Stimulated activated naive CD8-positive, alpha-beta T cell treated with anti-CD3 and anti-CD28 coated beads, Interleukin-15, amount 100 ng/mL, for 72 hours (primary cell): ENCODE results near the gene WHRN.
A peak's percentile ranks its signal among the peaks of the same experiment; 100 is the strongest.

Experiments used
- ATAC-seq: fragments of 150-1000 bp; cut with Tn5 transposase; 2 replicates; pipeline ENCODE4 v1.10.0; 2021; ENCODE audit warnings: mild to moderate bottlenecking, moderate library complexity
- DNase-seq, 2 donors: peaks; one replicate each; pipeline ENCODE4 v3.0.0; 2021 to 2022
- H3K27ac Mint-ChIP-seq, 2 donors: one replicate each; pipeline ENCODE4 v1.8.0; 2022; ENCODE audit warnings: mild to moderate bottlenecking in 2 of 2, mixed read lengths in 2 of 2, moderate library complexity in 2 of 2
- H3K27me3 Mint-ChIP-seq: one replicate; pipeline ENCODE4 v1.8.0; 2022; ENCODE audit warnings: mixed read lengths
- H3K4me1 Mint-ChIP-seq: one replicate; pipeline ENCODE4 v1.8.0; 2022; ENCODE audit warnings: mild to moderate bottlenecking, mixed read lengths
- H3K4me3 Mint-ChIP-seq, 2 donors: one replicate each; pipeline ENCODE4 v1.8.0; 2022; ENCODE audit warnings: mild to moderate bottlenecking in 2 of 2, mixed read lengths in 2 of 2, moderate library complexity in 1 of 2
- H3K9me3 Mint-ChIP-seq, 2 donors: one replicate each; pipeline ENCODE4 v1.8.0; 2022; ENCODE audit warnings: mixed read lengths in 2 of 2

The WHRN gene

DNA sequence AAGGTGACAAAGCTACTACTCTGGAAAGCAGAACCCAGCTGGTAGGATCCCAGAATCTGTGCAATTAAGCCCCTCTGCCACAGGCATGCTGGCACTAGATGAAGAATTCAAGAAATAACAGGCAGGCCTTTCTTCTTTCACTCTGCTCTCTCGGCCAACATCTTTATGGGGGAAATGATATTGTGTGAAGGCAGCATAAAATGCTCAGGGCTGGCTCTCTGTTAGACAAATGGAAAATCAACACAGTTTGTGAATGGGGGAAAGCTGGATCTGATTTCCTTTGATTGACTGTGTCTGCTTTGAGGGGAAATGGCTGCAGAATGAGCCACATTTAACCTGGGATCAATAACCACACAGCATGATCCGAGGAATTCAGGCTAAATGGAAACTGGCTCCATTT is 88.4 kb downstream of the WHRN start:
- ATAC-seq, result no peak
- Mint-ChIP-seq H3K27me3 (no peaks in the 10 kb centered on the region), H3K4me3 (no peak overlapping the region), H3K4me1 (no peaks in the 10 kb centered on the region), H3K27ac (peak overlapping the region in 1 of 2 donors; percentile 76), H3K9me3 (no peaks in the 10 kb centered on the region)
- no peak for DNase-seq

DNA sequence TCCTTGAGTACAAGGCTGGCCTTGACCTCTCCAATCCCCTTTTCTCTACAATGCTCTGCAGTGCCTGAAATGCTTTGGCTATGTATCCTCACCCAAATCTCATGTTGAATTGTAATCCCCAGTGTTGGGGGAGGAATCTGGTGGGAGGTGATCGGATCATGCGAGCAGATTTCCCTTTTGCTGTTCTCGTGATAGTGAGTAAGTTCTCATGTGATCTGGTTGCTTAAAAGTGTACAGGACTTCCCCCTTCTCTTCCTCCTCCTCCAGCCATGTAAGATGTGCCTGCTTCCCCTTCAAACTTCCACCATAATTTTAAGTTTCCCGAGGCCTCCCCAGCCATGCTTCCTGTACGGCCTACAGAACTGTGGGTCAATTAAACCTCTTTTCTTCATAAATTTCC is 89.0 kb downstream of the WHRN start:
- Mint-ChIP-seq H3K27me3 (no peaks in the 10 kb centered on the region), H3K4me3 (no peak overlapping the region), H3K4me1 (no peaks in the 10 kb centered on the region), H3K27ac (peak overlapping the region in 1 of 2 donors; percentile 61), H3K9me3 (no peaks in the 10 kb centered on the region)
- DNase-seq (no peak), ATAC-seq (no peak)

- ATAC-seq, result no peak
- Mint-ChIP-seq H3K27me3 (no peaks in the 10 kb centered on the region), H3K27ac (peak overlapping the region in 1 of 2 donors; percentile 13), H3K9me3 (no peaks in the 10 kb centered on the region), H3K4me3 (no peak overlapping the region), H3K4me1 (peaks cover 6% of the 10 kb centered on the region)
- no peak for DNase-seq
Measured at GRCh38 chr9:114414346-114414745, 90.9 kb downstream of the WHRN start.

- no peak for DNase-seq
- ATAC-seq, result no peak
- H3K27ac Mint-ChIP-seq, result no peak overlapping the region
- H3K4me3 Mint-ChIP-seq, result no peak overlapping the region
- peaks cover 11% of the 10 kb centered on the region for H3K4me1 Mint-ChIP-seq
- no peaks in the 10 kb centered on the region for H3K9me3 Mint-ChIP-seq
- no peaks in the 10 kb centered on the region for H3K27me3 Mint-ChIP-seq
Measured at GRCh38 chr9:114413861-114414301, 91.4 kb downstream of the WHRN start.

GRCh38 chr9:114412048-114412683 is 93.1 kb downstream of the WHRN start:
- no peaks in the 10 kb centered on the region for H3K27me3 Mint-ChIP-seq
- DNase-seq (no peak), ATAC-seq (no peak)
- H3K4me3 Mint-ChIP-seq, result no peak overlapping the region
- peaks cover 11% of the 10 kb centered on the region for H3K4me1 Mint-ChIP-seq
- H3K9me3 Mint-ChIP-seq, result no peaks in the 10 kb centered on the region
- no peak overlapping the region for H3K27ac Mint-ChIP-seq

DNA sequence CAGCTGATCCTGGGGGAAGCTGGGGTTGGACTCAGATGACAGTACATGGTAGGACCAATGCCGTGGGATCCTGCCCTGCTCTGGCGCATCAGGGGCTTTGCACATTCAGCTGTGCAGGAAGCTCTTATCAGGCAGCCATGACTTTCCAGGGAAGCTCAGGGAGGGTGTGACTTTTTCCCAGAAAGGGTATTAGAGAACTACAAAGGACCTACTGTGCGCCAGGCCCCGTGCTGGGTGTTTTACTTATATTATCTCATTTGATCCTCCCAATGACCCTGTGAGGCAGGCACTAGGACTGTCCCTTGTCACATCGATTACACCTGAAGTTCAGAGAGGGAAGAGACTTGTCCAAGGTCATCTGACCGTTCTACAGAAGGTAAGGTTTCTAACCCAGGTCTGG is 93.8 kb downstream of the WHRN start:
- Mint-ChIP-seq H3K4me1 (peaks cover 11% of the 10 kb centered on the region), H3K27ac (peak overlapping the region in 1 of 2 donors; percentile 2), H3K4me3 (no peak overlapping the region), H3K9me3 (no peaks in the 10 kb centered on the region), H3K27me3 (no peaks in the 10 kb centered on the region)
- DNase-seq (no peak), ATAC-seq (no peak)

- DNase-seq (no peak), ATAC-seq (no peak)
- Mint-ChIP-seq H3K27me3 (no peaks in the 10 kb centered on the region), H3K4me3 (no peak overlapping the region), H3K27ac (no peak overlapping the region), H3K4me1 (peaks cover 11% of the 10 kb centered on the region), H3K9me3 (no peaks in the 10 kb centered on the region)
Measured at GRCh38 chr9:114410910-114411309, 94.4 kb downstream of the WHRN start.

DNA sequence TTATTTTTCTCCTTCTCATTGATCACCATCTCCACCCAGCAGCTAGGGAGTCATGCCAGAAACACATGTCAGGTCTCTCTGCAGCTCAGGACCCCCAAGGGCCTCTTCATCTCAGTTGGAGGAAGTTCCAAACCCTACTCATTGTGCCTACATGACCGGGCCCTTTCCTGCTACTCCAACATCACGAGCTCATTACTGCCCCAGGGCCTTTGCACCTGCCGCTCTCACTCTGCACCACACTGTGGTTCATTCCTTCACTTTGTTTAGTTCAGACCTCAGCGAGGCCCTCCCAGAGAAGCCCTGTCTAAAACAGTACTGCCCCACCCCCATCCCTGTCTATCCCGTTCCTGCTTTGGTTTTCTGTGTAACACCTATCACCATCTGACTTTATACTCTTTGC is 95.4 kb downstream of the WHRN start:
- H3K27me3 Mint-ChIP-seq, result no peaks in the 10 kb centered on the region
- H3K4me1 Mint-ChIP-seq, result peaks cover 19% of the 10 kb centered on the region

GRCh38 chr9:114409103-114409780 is 96.0 kb downstream of the WHRN start:
- H3K27me3 Mint-ChIP-seq, result no peaks in the 10 kb centered on the region
- H3K9me3 Mint-ChIP-seq, result no peaks in the 10 kb centered on the region
- no peak overlapping the region for H3K4me3 Mint-ChIP-seq
- peaks cover 19% of the 10 kb centered on the region for H3K4me1 Mint-ChIP-seq
- ATAC-seq (no peak), DNase-seq (no peak)
- H3K27ac Mint-ChIP-seq, result no peak overlapping the region

More for the DNA sequence above, 95.4 kb downstream of the WHRN start:
- ATAC-seq, result no peak
- no peak for DNase-seq
- no peak overlapping the region for H3K27ac Mint-ChIP-seq
- H3K4me3 Mint-ChIP-seq, result no peak overlapping the region
- H3K9me3 Mint-ChIP-seq, result no peaks in the 10 kb centered on the region

DNA sequence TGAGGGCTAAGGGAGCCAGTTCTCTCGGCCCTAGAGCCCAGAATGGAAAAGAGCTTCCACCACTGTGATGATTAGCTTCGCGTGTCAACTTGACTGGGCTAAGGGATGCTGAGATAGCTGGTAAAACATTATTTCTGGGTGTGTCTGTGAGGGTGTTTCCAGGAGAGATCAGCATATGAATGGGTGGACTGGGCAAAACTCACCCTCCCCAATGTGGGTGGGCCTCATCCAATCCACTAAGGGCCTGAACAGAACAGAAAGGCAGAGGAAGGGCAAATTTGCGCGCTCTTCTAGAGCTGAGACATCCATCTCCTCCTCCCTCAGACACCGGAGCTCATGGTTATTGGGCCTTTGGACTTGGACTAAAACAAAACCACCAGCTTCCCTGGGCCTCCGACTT is 96.6 kb downstream of the WHRN start:
- no peak for DNase-seq
- no peak for ATAC-seq
- no peak overlapping the region for H3K4me3 Mint-ChIP-seq
- H3K9me3 Mint-ChIP-seq, result no peaks in the 10 kb centered on the region
- peak overlapping the region; percentile 5 to 21 for H3K27ac Mint-ChIP-seq
- H3K4me1 Mint-ChIP-seq, result peaks cover 19% of the 10 kb centered on the region
- no peaks in the 10 kb centered on the region for H3K27me3 Mint-ChIP-seq

- H3K9me3 Mint-ChIP-seq, result no peaks in the 10 kb centered on the region
- H3K27me3 Mint-ChIP-seq, result no peaks in the 10 kb centered on the region
- H3K27ac Mint-ChIP-seq, result no peak overlapping the region
- H3K4me1 Mint-ChIP-seq, result peaks cover 19% of the 10 kb centered on the region
- ATAC-seq (no peak), DNase-seq (no peak)
- H3K4me3 Mint-ChIP-seq, result no peak overlapping the region
Measured at GRCh38 chr9:114407889-114408288, 97.4 kb downstream of the WHRN start.

DNA sequence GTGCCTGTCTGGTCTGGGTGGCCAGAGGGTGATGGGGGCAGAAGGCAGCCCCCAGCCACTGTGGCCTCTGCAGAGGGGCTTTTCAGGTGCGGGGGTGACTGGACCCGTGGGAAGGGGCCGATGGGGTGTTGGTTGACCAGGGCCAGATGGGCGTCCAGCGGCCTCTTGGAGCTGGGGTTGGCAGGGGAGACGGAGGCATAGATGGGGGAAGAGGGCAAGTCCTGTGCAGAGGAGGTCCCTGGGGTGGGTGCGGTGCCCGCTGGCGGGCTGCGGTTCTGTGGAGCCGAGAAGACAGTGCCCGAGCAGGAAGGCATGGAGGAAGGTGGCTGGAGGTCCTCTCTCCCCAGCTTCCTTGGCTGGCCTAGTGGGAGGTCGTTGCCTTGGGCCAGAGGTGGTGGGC is 98.8 kb downstream of the WHRN start:
- peaks cover 19% of the 10 kb centered on the region for H3K4me1 Mint-ChIP-seq
- ATAC-seq (no peak), DNase-seq (no peak)
- H3K9me3 Mint-ChIP-seq, result no peaks in the 10 kb centered on the region
- no peak overlapping the region for H3K4me3 Mint-ChIP-seq
- no peaks in the 10 kb centered on the region for H3K27me3 Mint-ChIP-seq
- peak overlapping the region; percentile 36 to 54 for H3K27ac Mint-ChIP-seq

- ATAC-seq, result peak; percentile 94
- no peaks in the 10 kb centered on the region for H3K27me3 Mint-ChIP-seq
- H3K4me1 Mint-ChIP-seq, result peaks cover 19% of the 10 kb centered on the region
- DNase-seq, result peak; percentile 76 to 82
- no peak overlapping the region for H3K4me3 Mint-ChIP-seq
- H3K9me3 Mint-ChIP-seq, result no peaks in the 10 kb centered on the region
- peak overlapping the region in 1 of 2 donors; percentile 27 for H3K27ac Mint-ChIP-seq
Measured at GRCh38 chr9:114405294-114406034, 99.8 kb downstream of the WHRN start.

GRCh38 chr9:114404531-114404930 is 100.7 kb downstream of the WHRN start:
- DNase-seq (no peak), ATAC-seq (no peak)
- peaks cover 15% of the 10 kb centered on the region for H3K4me1 Mint-ChIP-seq
- H3K27me3 Mint-ChIP-seq, result no peaks in the 10 kb centered on the region
- H3K27ac Mint-ChIP-seq, result no peak overlapping the region
- no peak overlapping the region for H3K4me3 Mint-ChIP-seq
- H3K9me3 Mint-ChIP-seq, result no peaks in the 10 kb centered on the region

GRCh38 chr9:114403153-114403756 is 102.0 kb downstream of the WHRN start:
- Mint-ChIP-seq H3K27me3 (no peaks in the 10 kb centered on the region), H3K4me1 (peaks cover 14% of the 10 kb centered on the region), H3K4me3 (no peak overlapping the region), H3K27ac (no peak overlapping the region), H3K9me3 (no peaks in the 10 kb centered on the region)
- ATAC-seq (no peak), DNase-seq (no peak)

GRCh38 chr9:114401344-114401743 is 103.9 kb downstream of the WHRN start:
- peaks cover 29% of the 10 kb centered on the region for H3K4me1 Mint-ChIP-seq
- H3K9me3 Mint-ChIP-seq, result no peaks in the 10 kb centered on the region
- no peak overlapping the region for H3K27ac Mint-ChIP-seq
- DNase-seq (no peak), ATAC-seq (no peak)
- H3K27me3 Mint-ChIP-seq, result no peaks in the 10 kb centered on the region
- H3K4me3 Mint-ChIP-seq, result no peak overlapping the region
